Stomach (tissue), 4 donors: ENCODE results near the gene RUFY4.

Experiments
- CTCF ChIP-seq, 7 experiments: fragments of 450-650 bp in 4 of 7; fragments of 200-600 bp in 3 of 7; sonication (generic) in 3 of 7; IDR thresholded peaks; one replicate each; pipeline ENCODE4 v1.5.1; 2016 to 2019; ENCODE audit warnings: antibody characterized with exemption in 7 of 7, control low read depth in 2 of 7, mild to moderate bottlenecking in 1 of 7
- EP300 ChIP-seq: sonication (generic); formaldehyde crosslinking; IDR thresholded peaks from one replicate; pipeline ENCODE4 v1.6.1; 2017; ENCODE audit warnings: antibody characterized with exemption
- POLR2A ChIP-seq, 4 donors: fragments of 450-650 bp; IDR thresholded peaks; one replicate each; pipeline ENCODE4 v1.6.1; 2016; ENCODE audit warnings: antibody characterized with exemption in 4 of 4, control low read depth in 2 of 4, mild to moderate bottlenecking in 1 of 4, moderate library complexity in 1 of 4

- TF ChIP-seq CTCF (IDR thresholded peaks at IDR 0.05), result no peak
- no peak for TF ChIP-seq POLR2A (IDR thresholded peaks at IDR 0.05)
- TF ChIP-seq EP300, result no peak
Observed at GRCh38 chr2:218024871-218025270, 44.2 kb upstream of the RUFY4 start.
